SK-N-SH (cell line): ENCODE results near the gene MID1. TPM values are rescaled to one million over a fixed set of nuclear protein-coding genes. Genes with fewer than 3 reads are reported as not detected.

Source experiments
- CTCF ChIA-PET: fragments of 300-600, 350-600 bp; formaldehyde crosslinking; extraction: SDS; loops from one replicate; lab custom pipeline; 2021; lab: Yijun Ruan, JAX
- POLR2A ChIA-PET: fragments of 350-600 bp; sonication (Branson Sonifier 250); formaldehyde crosslinking; extraction: SDS; loops from one replicate; lab custom pipeline; 2020; ENCODE audit warnings: antibody characterized with exemption, inconsistent platforms; lab: Yijun Ruan, JAX
- DNase-seq: peaks from one replicate; pipeline ENCODE4 v3.0.0; 2012
- H2AFZ ChIP-seq: fragments of 200-600 bp; sonication (generic); 2 replicates; pipeline ENCODE4 v1.8.1; 2016; ENCODE audit warnings: antibody characterized with exemption, mild to moderate bottlenecking, low read depth
- H3F3A ChIP-seq: fragments of 200-600 bp; sonication (generic); replicated peaks from 2 replicates; pipeline ENCODE3; 2016; ENCODE audit warnings: antibody characterized with exemption, mild to moderate bottlenecking; ENCODE audit not compliant: insufficient read depth
- H3K27ac ChIP-seq, 2 experiments: fragments of 200-500 bp in 1 of 2; fragments of 200-600 bp in 1 of 2; sonication (Bioruptor generic) in 1 of 2; sonication (generic), shearing (Covaris generic) in 1 of 2; 2 replicates each; pipeline versions ENCODE4 v1.5.1 to v1.6.1; 2014 to 2016; ENCODE audit warnings: low read depth in 2 of 2, inconsistent platforms in 1 of 2, low read length in 1 of 2, mild to moderate bottlenecking in 1 of 2, mixed read lengths in 1 of 2
- H3K27me3 ChIP-seq: fragments of 200-600 bp; sonication (generic), shearing (Covaris generic); 2 replicates; pipeline ENCODE4 v1.6.1; 2016; ENCODE audit warnings: mixed run types; ENCODE audit not compliant: insufficient read depth
- H3K36me3 ChIP-seq, 2 experiments: fragments of 200-500 bp in 1 of 2; fragments of 200-600 bp in 1 of 2; sonication (Bioruptor generic) in 1 of 2; sonication (generic) in 1 of 2; replicated peaks in 1 of 2; 2 replicates each; pipeline versions ENCODE3 to v1.5.1; 2014 to 2016; ENCODE audit warnings: low read length in 1 of 2, mild to moderate bottlenecking in 1 of 2; ENCODE audit not compliant: insufficient read depth in 2 of 2, control insufficient read depth in 1 of 2
- H3K4me1 ChIP-seq, 2 experiments: fragments of 200-500 bp in 1 of 2; fragments of 200-600 bp in 1 of 2; sonication (Bioruptor generic) in 1 of 2; sonication (generic), shearing (Covaris generic) in 1 of 2; 2 replicates each; pipeline versions ENCODE4 v1.5.1 to v1.6.1; 2014 to 2016; ENCODE audit warnings: low read depth in 1 of 2, low read length in 1 of 2, mixed run types in 1 of 2; ENCODE audit not compliant: insufficient read depth in 2 of 2, control insufficient read depth in 1 of 2
- H3K4me2 ChIP-seq: fragments of 200-600 bp; sonication (generic), shearing (Covaris generic); 2 replicates; pipeline ENCODE4 v1.6.1; 2017; ENCODE audit warnings: mixed run types
- H3K4me3 ChIP-seq, 2 experiments: fragments of 200-500 bp in 1 of 2; fragments of 200-600 bp in 1 of 2; sonication (Bioruptor generic) in 1 of 2; sonication (generic), shearing (Covaris generic) in 1 of 2; 2 replicates each; pipeline versions ENCODE4 v1.5.1 to v1.8.1; 2014 to 2016; ENCODE audit warnings: low read depth in 2 of 2, inconsistent platforms in 1 of 2, low read length in 1 of 2, mild to moderate bottlenecking in 1 of 2, mixed read lengths in 1 of 2, moderate library complexity in 1 of 2
- H3K79me2 ChIP-seq: fragments of 200-600 bp; sonication (generic); 2 replicates; pipeline ENCODE4 v1.8.1; 2017; ENCODE audit warnings: mild to moderate bottlenecking; ENCODE audit not compliant: insufficient read depth
- H3K9ac ChIP-seq: fragments of 200-600 bp; sonication (generic); 2 replicates; pipeline ENCODE4 v1.6.1; 2017; ENCODE audit warnings: mixed run types
- H3K9me2 ChIP-seq: fragments of 200-600 bp; sonication (generic); 2 replicates; pipeline ENCODE4 v1.6.1; 2017; ENCODE audit warnings: mixed run types
- H3K9me3 ChIP-seq: fragments of 200-600 bp; sonication (generic); 2 replicates; pipeline ENCODE4 v1.6.1; 2017; ENCODE audit warnings: mixed run types, mild to moderate bottlenecking, moderate library complexity
- H4K20me1 ChIP-seq: fragments of 200-600 bp; sonication (generic); 2 replicates; pipeline ENCODE4 v1.6.1; 2017; ENCODE audit warnings: mild to moderate bottlenecking, mixed run types; ENCODE audit not compliant: insufficient read depth
- CHD2 ChIP-seq: fragments of 150-350 bp; IDR thresholded peaks from 2 replicates; pipeline ENCODE4 v1.6.1; 2018; ENCODE audit warnings: low read length; ENCODE audit not compliant: partially characterized antibody
- ELF1 ChIP-seq: IDR thresholded peaks from 2 replicates; pipeline ENCODE4 v1.4.0; 2012
- EP300 ChIP-seq, 2 experiments: IDR thresholded peaks; 2 replicates each; pipeline versions ENCODE4 v1.4.0 to v1.6.1; 2012; ENCODE audit warnings: borderline replicate concordance in 1 of 2, low read depth in 1 of 2, low read length in 1 of 2
- FOXJ3 ChIP-seq: sonication (generic); formaldehyde crosslinking; IDR thresholded peaks from 2 replicates; pipeline ENCODE4 v1.5.1; 2020; ENCODE audit warnings: mild to moderate bottlenecking, missing genetic modification reagents
- GABPA ChIP-seq: IDR thresholded peaks from 2 replicates; pipeline ENCODE4 v1.4.0; 2012; ENCODE audit warnings: low read depth, mild to moderate bottlenecking
- NRF1 ChIP-seq: IDR thresholded peaks from 2 replicates; pipeline ENCODE4 v1.6.1; 2012; ENCODE audit warnings: low read depth, mild to moderate bottlenecking, low read length
- RCOR1 ChIP-seq: fragments of 150-350 bp; IDR thresholded peaks from 2 replicates; pipeline ENCODE4 v1.6.1; 2017; ENCODE audit warnings: antibody characterized with exemption, low read length
- TCF12 ChIP-seq: IDR thresholded peaks from 2 replicates; pipeline ENCODE4 v1.4.0; 2012
- TEAD4 ChIP-seq: IDR thresholded peaks from 2 replicates; pipeline ENCODE4 v1.4.0; 2012; ENCODE audit warnings: mild to moderate bottlenecking, borderline replicate concordance; ENCODE audit not compliant: insufficient read depth
- WGBS: methylation state at CpG from one replicate; pipeline ENCODE4 v1.1.6; 2017; ENCODE audit warnings: low lambda C conversion rate; 5-methylcytosine and 5-hydroxymethylcytosine counted together
- polyA plus RNA-seq, 3 experiments: library from polyadenylated mRNA; depleted of rRNA; stranded (reverse); fragments of >200 nt; gene quantifications; 2 replicates each; pipeline ENCODE4 v1.2.3, GENCODE V29; 2012
- TF ChIP-seq, protein P1 (sequence below): IDR thresholded peaks from 2 replicates; pipeline ENCODE4 v1.4.0; 2012; ENCODE audit warnings: low read depth
- TF ChIP-seq, protein P2 (sequence below): IDR thresholded peaks from 2 replicates; pipeline ENCODE4; 2012
- TF ChIP-seq, protein P3 (sequence below): fragments of 200-600 bp; sonication (generic); IDR thresholded peaks from 2 replicates; pipeline ENCODE4 v1.6.1; 2017; ENCODE audit warnings: antibody characterized with exemption, mild to moderate bottlenecking, moderate library complexity

MID1 gene
- polyA plus RNA-seq, 1 of the 3 experiments (the other 2 are of a cell fraction) = 10.4 TPM

DNA sequence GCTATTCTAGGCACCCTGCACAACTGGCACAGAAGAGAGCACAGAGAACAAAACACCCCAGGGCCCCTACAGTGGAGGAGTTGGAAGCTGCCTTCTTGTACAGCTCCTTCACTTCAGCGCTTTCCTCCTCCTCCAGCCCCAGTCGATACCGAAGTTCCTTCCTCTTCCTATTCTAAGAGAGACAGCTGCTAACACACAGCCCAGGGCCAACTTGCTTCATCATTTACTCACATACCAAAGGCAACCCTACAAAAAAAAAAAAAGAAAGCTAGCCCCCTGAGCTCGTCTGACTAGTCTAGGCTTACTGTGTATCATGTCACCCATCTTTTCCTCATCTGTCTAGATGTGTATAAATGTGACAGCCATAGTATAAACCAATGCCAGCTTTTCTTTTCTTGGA is 64.5 kb downstream of the MID1 start:
- Histone ChIP-seq H3F3A (no peaks in the 10 kb centered on the region), H3K79me2 (no peaks in the 10 kb centered on the region), H3K27ac (no peak overlapping the region), H2AFZ (no peak overlapping the region), H3K9ac (no peak overlapping the region), H3K27me3 (no peaks in the 10 kb centered on the region), H3K9me3 (no peaks in the 10 kb centered on the region), H3K4me2 (no peak overlapping the region), H3K9me2 (no peaks in the 10 kb centered on the region), H4K20me1 (no peaks in the 10 kb centered on the region), H3K36me3 (no peaks in the 10 kb centered on the region), H3K4me1 (no peaks in the 10 kb centered on the region), H3K4me3 (no peak overlapping the region)
- ChIA-PET POLR2A (no interaction called here), CTCF (interaction anchor here (0.8 to 1.0 kb wide), 2 partner anchors 29 to 56 kb away, joined by 3 read pairs; no protein-coding TSS in a partner anchor)
- WGBS = 67% methylated on average over 4 of the region's 4 CpGs
- TF ChIP-seq GABPA (no peak), NRF1 (no peak)
- TF ChIP-seq, protein P1, sequence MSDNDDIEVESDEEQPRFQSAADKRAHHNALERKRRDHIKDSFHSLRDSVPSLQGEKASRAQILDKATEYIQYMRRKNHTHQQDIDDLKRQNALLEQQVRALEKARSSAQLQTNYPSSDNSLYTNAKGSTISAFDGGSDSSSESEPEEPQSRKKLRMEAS = no peak
- DNase-seq = no peak

DNA sequence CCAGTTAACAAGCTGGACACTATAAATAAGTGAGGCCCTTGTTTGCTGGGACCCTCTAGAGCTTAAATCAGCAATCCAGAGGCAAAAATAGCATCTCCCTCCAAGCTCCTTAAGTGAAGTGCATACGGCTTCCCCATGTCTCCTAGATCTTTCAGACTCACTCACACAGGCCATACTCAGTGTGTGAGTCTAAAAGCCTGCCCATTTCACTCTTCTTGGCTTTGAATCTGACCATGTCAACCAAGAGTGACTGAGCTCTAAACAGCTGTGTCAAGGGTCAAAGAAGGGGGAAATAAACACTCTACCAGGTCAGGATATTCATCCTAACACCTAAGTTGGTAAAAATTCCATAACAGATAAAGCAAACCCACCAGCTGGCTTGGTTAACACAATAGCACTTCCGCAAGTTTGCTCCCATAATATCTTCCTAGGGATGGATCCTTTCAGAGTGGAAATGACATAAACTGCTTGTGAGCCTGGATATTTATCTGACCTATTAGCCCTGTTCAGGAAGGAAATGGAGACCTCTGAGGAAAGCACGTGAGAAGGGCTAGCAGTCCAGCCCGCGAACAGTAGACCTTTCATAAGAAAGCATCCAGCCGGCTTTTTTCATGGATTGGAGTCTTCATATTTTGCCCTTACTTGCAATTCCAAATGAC is 65.6 kb downstream of the MID1 start:
- WGBS = 40% methylated on average over 6 of the region's 6 CpGs
- Histone ChIP-seq H3K4me1 (peaks cover 0 to 7% of the 10 kb centered on the region in 2 experiments; a peak in 2 of 4 replicates), H3K9ac (no peak overlapping the region), H3K9me2 (no peaks in the 10 kb centered on the region), H4K20me1 (no peaks in the 10 kb centered on the region), H3K27me3 (no peaks in the 10 kb centered on the region), H3K9me3 (no peaks in the 10 kb centered on the region), H3K27ac (no peak overlapping the region), H3K4me3 (no peak overlapping the region), H3K36me3 (no peaks in the 10 kb centered on the region), H3K4me2 (no peak overlapping the region), H3K79me2 (no peaks in the 10 kb centered on the region), H2AFZ (no peak overlapping the region), H3F3A (no peaks in the 10 kb centered on the region)
- CTCF ChIA-PET = interaction anchor here (1.0 kb wide), 1 partner anchor 57 kb away, joined by 3 read pairs; no protein-coding TSS in a partner anchor
- TF ChIP-seq ELF1 (no peak), FOXJ3 (CRISPR knock-in tag) (no peak)
- no peak for DNase-seq
- POLR2A ChIA-PET = no interaction called here

DNA sequence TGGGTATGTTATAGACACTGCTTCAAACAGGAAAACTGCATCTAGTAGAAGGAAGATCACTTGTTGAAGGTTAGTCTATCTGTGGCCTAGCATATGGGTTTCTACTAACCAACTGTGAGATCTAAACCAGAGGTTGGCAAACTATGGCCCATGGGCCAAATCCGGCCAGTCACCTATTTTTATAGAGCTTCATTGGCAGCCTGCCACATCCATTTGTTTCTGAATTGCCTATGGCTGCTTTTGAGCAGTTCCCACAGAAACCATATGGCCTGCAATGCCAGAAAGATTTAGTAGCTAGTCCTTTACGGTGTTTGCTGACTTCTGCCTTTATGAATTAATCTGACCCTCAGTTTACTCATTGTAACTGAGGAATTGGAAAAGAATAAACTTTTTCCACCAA is 71.1 kb downstream of the MID1 start:
- TF ChIP-seq CHD2 (peak; percentile 14), TEAD4 (no peak), RCOR1 (peak; percentile 63), TCF12 (peak; percentile 19; the same call in 1 of the 2 replicates), EP300 (IDR thresholded peaks at IDR 0.05; ENCODE audit: borderline replicate concordance in 1 of 2, low read depth in 1 of 2, low read length in 1 of 2) (peak in 1 of 2 experiments; percentile 61; a peak in 1 of 4 replicates)
- TF ChIP-seq, protein P2, sequence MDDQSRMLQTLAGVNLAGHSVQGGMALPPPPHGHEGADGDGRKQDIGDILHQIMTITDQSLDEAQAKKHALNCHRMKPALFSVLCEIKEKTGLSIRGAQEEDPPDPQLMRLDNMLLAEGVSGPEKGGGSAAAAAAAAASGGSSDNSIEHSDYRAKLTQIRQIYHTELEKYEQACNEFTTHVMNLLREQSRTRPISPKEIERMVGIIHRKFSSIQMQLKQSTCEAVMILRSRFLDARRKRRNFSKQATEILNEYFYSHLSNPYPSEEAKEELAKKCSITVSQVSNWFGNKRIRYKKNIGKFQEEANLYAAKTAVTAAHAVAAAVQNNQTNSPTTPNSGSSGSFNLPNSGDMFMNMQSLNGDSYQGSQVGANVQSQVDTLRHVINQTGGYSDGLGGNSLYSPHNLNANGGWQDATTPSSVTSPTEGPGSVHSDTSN = peak; percentile 10; the same call in 1 of the 2 replicates
- TF ChIP-seq, protein P1 = no peak
- TF ChIP-seq, protein P3, sequence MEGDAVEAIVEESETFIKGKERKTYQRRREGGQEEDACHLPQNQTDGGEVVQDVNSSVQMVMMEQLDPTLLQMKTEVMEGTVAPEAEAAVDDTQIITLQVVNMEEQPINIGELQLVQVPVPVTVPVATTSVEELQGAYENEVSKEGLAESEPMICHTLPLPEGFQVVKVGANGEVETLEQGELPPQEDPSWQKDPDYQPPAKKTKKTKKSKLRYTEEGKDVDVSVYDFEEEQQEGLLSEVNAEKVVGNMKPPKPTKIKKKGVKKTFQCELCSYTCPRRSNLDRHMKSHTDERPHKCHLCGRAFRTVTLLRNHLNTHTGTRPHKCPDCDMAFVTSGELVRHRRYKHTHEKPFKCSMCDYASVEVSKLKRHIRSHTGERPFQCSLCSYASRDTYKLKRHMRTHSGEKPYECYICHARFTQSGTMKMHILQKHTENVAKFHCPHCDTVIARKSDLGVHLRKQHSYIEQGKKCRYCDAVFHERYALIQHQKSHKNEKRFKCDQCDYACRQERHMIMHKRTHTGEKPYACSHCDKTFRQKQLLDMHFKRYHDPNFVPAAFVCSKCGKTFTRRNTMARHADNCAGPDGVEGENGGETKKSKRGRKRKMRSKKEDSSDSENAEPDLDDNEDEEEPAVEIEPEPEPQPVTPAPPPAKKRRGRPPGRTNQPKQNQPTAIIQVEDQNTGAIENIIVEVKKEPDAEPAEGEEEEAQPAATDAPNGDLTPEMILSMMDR = no peak
- TF ChIP-seq, all 33 proteins: peak for 5
- Histone ChIP-seq H3K27ac (peak overlapping the region; percentile 34 to 79), H3K79me2 (no peaks in the 10 kb centered on the region), H3K4me3 (no peak overlapping the region), H4K20me1 (no peaks in the 10 kb centered on the region), H2AFZ (no peak overlapping the region), H3F3A (no peaks in the 10 kb centered on the region), H3K9me3 (no peaks in the 10 kb centered on the region), H3K9ac (no peak overlapping the region), H3K4me2 (0 out of 2 replicates have a peak overlapping the region, but pooled peaks have one; percentile 33), H3K9me2 (no peaks in the 10 kb centered on the region), H3K36me3 (no peaks in the 10 kb centered on the region), H3K27me3 (no peaks in the 10 kb centered on the region), H3K4me1 (peaks cover 0 to 10% of the 10 kb centered on the region in 2 experiments; a peak in 2 of 4 replicates)
- ChIA-PET CTCF (interaction anchor here (1.7 kb wide), 1 partner anchor 173 kb away, joined by 6 read pairs; no protein-coding TSS in a partner anchor), POLR2A (no interaction called here)
- peak; percentile 33 for DNase-seq
- 16% methylated on average over 2 of the region's 2 CpGs for WGBS
